ENCODE data around the gene ACBD6. TPM values are rescaled to one million over a fixed set of nuclear protein-coding genes. Genes with fewer than 3 reads are reported as not detected.

The ACBD6 gene
- total and polyA plus RNA-seq, 4 donors, result 8.3 to 17.3 (median 14.0) TPM

- no peak for TF ChIP-seq TAF1 (conservative IDR thresholded peaks at IDR 0.05)
- TF ChIP-seq RXRA (IDR thresholded peaks at IDR 0.05), result no peak
- TF ChIP-seq, protein P1, sequence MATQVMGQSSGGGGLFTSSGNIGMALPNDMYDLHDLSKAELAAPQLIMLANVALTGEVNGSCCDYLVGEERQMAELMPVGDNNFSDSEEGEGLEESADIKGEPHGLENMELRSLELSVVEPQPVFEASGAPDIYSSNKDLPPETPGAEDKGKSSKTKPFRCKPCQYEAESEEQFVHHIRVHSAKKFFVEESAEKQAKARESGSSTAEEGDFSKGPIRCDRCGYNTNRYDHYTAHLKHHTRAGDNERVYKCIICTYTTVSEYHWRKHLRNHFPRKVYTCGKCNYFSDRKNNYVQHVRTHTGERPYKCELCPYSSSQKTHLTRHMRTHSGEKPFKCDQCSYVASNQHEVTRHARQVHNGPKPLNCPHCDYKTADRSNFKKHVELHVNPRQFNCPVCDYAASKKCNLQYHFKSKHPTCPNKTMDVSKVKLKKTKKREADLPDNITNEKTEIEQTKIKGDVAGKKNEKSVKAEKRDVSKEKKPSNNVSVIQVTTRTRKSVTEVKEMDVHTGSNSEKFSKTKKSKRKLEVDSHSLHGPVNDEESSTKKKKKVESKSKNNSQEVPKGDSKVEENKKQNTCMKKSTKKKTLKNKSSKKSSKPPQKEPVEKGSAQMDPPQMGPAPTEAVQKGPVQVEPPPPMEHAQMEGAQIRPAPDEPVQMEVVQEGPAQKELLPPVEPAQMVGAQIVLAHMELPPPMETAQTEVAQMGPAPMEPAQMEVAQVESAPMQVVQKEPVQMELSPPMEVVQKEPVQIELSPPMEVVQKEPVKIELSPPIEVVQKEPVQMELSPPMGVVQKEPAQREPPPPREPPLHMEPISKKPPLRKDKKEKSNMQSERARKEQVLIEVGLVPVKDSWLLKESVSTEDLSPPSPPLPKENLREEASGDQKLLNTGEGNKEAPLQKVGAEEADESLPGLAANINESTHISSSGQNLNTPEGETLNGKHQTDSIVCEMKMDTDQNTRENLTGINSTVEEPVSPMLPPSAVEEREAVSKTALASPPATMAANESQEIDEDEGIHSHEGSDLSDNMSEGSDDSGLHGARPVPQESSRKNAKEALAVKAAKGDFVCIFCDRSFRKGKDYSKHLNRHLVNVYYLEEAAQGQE (IDR thresholded peaks at IDR 0.05), result no peak
- no peak for TF ChIP-seq FOXA2 (IDR thresholded peaks at IDR 0.05)
- DNase-seq (ENCODE audit: low spot score), result no peak
- Histone ChIP-seq H3K4me1 (ENCODE audit: control insufficient read depth in 4 of 4, insufficient read depth in 4 of 4, low read length in 3 of 4) (peaks cover 0 to 9% (median 5%) of the 10 kb centered on the region in 4 donors), H3K27ac (ENCODE audit: low read depth in 1 of 2, low read length in 2 of 2) (no peak overlapping the region), H3K36me3 (ENCODE audit: control insufficient read depth in 4 of 4, insufficient read depth in 3 of 4, low read depth in 1 of 4, low read length in 3 of 4) (no peaks in the 10 kb centered on the region), H3K9me3 (ENCODE audit: control insufficient read depth in 4 of 4, low read length in 3 of 4) (no peaks in the 10 kb centered on the region), H3K27me3 (ENCODE audit: control insufficient read depth in 4 of 4, insufficient read depth in 4 of 4, low read length in 3 of 4) (no peaks in the 10 kb centered on the region), H3K4me3 (ENCODE audit: low read depth in 1 of 3, low read length in 3 of 3) (no peak overlapping the region), H3K9ac (ENCODE audit: low read depth in 1 of 2, low read length in 2 of 2) (no peak overlapping the region)
- 74% methylated on average over 4 of the region's 4 CpGs for WGBS
Measured at GRCh38 chr1:180519846-180520245, 17.5 kb upstream of the ACBD6 start.

- 14% methylated on average over 8 of the region's 8 CpGs for WGBS
- no peaks in the 10 kb centered on the region for H3K9me3 ChIP-seq (ENCODE audit: control insufficient read depth in 4 of 4, low read length in 3 of 4)
- peaks cover 0 to 3% (median 0%) of the 10 kb centered on the region in 4 donors for H3K4me1 ChIP-seq (ENCODE audit: control insufficient read depth in 4 of 4, insufficient read depth in 4 of 4, low read length in 3 of 4)
- no peaks in the 10 kb centered on the region for H3K27me3 ChIP-seq (ENCODE audit: control insufficient read depth in 4 of 4, insufficient read depth in 4 of 4, low read length in 3 of 4)
- no peak overlapping the region for H3K27ac ChIP-seq (ENCODE audit: low read depth in 1 of 2, low read length in 2 of 2)
- no peaks in the 10 kb centered on the region for H3K36me3 ChIP-seq (ENCODE audit: control insufficient read depth in 4 of 4, insufficient read depth in 3 of 4, low read depth in 1 of 4, low read length in 3 of 4)
- TF ChIP-seq RAD21 (IDR thresholded peaks at IDR 0.05) (peak; percentile 97 to 98), CTCF (IDR thresholded peaks at IDR 0.05; ENCODE audit: low read depth, low read length, missing input control) (peak; percentile 82)
- TF ChIP-seq, protein P1 (IDR thresholded peaks at IDR 0.05), result no peak
- H3K9ac ChIP-seq (ENCODE audit: low read depth in 1 of 2, low read length in 2 of 2), result no peak overlapping the region
- DNase-seq (ENCODE audit: low spot score), result peak; percentile 63
- no peak overlapping the region for H3K4me3 ChIP-seq (ENCODE audit: low read depth in 1 of 3, low read length in 3 of 3)
Measured at GRCh38 chr1:180515857-180516388, 13.5 kb upstream of the ACBD6 start.

GRCh38 chr1:180515364-180515763 lies 13.0 kb upstream of the ACBD6 start:
- Histone ChIP-seq H3K4me1 (ENCODE audit: control insufficient read depth in 4 of 4, insufficient read depth in 4 of 4, low read length in 3 of 4) (peaks cover 0 to 3% (median 0%) of the 10 kb centered on the region in 4 donors), H3K4me3 (ENCODE audit: low read depth in 1 of 3, low read length in 3 of 3) (no peak overlapping the region), H3K27ac (ENCODE audit: low read depth in 1 of 2, low read length in 2 of 2) (no peak overlapping the region), H3K27me3 (ENCODE audit: control insufficient read depth in 4 of 4, insufficient read depth in 4 of 4, low read length in 3 of 4) (no peaks in the 10 kb centered on the region), H3K9ac (ENCODE audit: low read depth in 1 of 2, low read length in 2 of 2) (no peak overlapping the region), H3K36me3 (ENCODE audit: control insufficient read depth in 4 of 4, insufficient read depth in 3 of 4, low read depth in 1 of 4, low read length in 3 of 4) (no peaks in the 10 kb centered on the region), H3K9me3 (ENCODE audit: control insufficient read depth in 4 of 4, low read length in 3 of 4) (no peaks in the 10 kb centered on the region)
- 25% methylated on average over 3 of the region's 3 CpGs for WGBS
- DNase-seq (ENCODE audit: low spot score), result no peak
- TF ChIP-seq, protein P2, sequence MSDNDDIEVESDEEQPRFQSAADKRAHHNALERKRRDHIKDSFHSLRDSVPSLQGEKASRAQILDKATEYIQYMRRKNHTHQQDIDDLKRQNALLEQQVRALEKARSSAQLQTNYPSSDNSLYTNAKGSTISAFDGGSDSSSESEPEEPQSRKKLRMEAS (IDR thresholded peaks at IDR 0.05), result no peak
- TF ChIP-seq, protein P1 (IDR thresholded peaks at IDR 0.05), result no peak
- TF ChIP-seq JUND (IDR thresholded peaks at IDR 0.05), result no peak
- TF ChIP-seq HNF4A (conservative IDR thresholded peaks at IDR 0.05), result no peak
- TF ChIP-seq, protein P3, sequence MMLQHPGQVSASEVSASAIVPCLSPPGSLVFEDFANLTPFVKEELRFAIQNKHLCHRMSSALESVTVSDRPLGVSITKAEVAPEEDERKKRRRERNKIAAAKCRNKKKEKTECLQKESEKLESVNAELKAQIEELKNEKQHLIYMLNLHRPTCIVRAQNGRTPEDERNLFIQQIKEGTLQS (IDR thresholded peaks at IDR 0.05), result no peak

Measured in liver (tissue), 9 donors.